H9 (cell line): ENCODE results near the gene LRRIQ4. TPM values are rescaled to one million over a fixed set of nuclear protein-coding genes. Genes with fewer than 3 reads are reported as not detected.
A peak's percentile ranks its signal among the peaks of the same experiment; 100 is the strongest.

ENCODE experiments used
- DNase-seq: peaks from one replicate; pipeline ENCODE4 v3.0.0-alpha.2; 2017
- H2AFZ ChIP-seq: one replicate; pipeline ENCODE4 v1.6.1; 2013; ENCODE audit warnings: mild to moderate bottlenecking, low read length, control low read depth, moderate library complexity
- H2AK5ac ChIP-seq: 2 replicates; pipeline ENCODE4 v1.6.1; 2013; ENCODE audit warnings: low read length, control low read depth, mixed read lengths; ENCODE audit not compliant: insufficient read length
- H2BK120ac ChIP-seq: one replicate; pipeline ENCODE4 v1.6.1; 2013; ENCODE audit warnings: low read depth, mild to moderate bottlenecking, low read length, control low read depth, inconsistent platforms; ENCODE audit not compliant: poor library complexity, severe bottlenecking
- H2BK12ac ChIP-seq: 2 replicates; pipeline ENCODE4 v1.6.1; 2013; ENCODE audit warnings: low read length, control low read depth, mixed read lengths, low read depth; ENCODE audit not compliant: insufficient read length
- H2BK15ac ChIP-seq: 2 replicates; pipeline ENCODE4 v1.6.1; 2013; ENCODE audit warnings: low read depth, low read length, control low read depth
- H2BK20ac ChIP-seq: one replicate; pipeline ENCODE4 v1.6.1; 2013; ENCODE audit warnings: low read depth, mild to moderate bottlenecking, low read length, control low read depth, inconsistent platforms; ENCODE audit not compliant: poor library complexity, severe bottlenecking
- H2BK5ac ChIP-seq: 2 replicates; pipeline ENCODE4 v1.6.1; 2013; ENCODE audit warnings: low read length, control low read depth, mixed read lengths; ENCODE audit not compliant: insufficient read length
- H3K14ac ChIP-seq: 2 replicates; pipeline ENCODE4 v1.6.1; 2013; ENCODE audit warnings: low read length, control low read depth; ENCODE audit not compliant: insufficient read depth
- H3K18ac ChIP-seq: 2 replicates; pipeline ENCODE4 v1.6.1; 2013; ENCODE audit warnings: low read depth, mild to moderate bottlenecking, mixed read lengths, low read length, control low read depth; ENCODE audit not compliant: insufficient read length
- H3K23ac ChIP-seq: 2 replicates; pipeline ENCODE4 v1.6.1; 2013; ENCODE audit warnings: low read length, control low read depth, mixed read lengths, low read depth; ENCODE audit not compliant: insufficient read length
- H3K23me2 ChIP-seq: 2 replicates; pipeline ENCODE4 v1.6.1; 2013; ENCODE audit warnings: low read depth, mild to moderate bottlenecking, mixed read lengths, low read length, control low read depth; ENCODE audit not compliant: insufficient read length, poor library complexity, severe bottlenecking
- H3K27ac ChIP-seq: 2 replicates; pipeline ENCODE4 v1.5.1; 2013; ENCODE audit warnings: low read length, control low read depth, mixed read lengths, low read depth; ENCODE audit not compliant: insufficient read length
- H3K27me3 ChIP-seq: 2 replicates; pipeline ENCODE4 v1.6.1; 2013; ENCODE audit warnings: low read length, control low read depth, inconsistent platforms; ENCODE audit not compliant: insufficient read depth
- H3K4ac ChIP-seq: 2 replicates; pipeline ENCODE4 v1.6.1; 2013; ENCODE audit warnings: low read depth, mild to moderate bottlenecking, control low read depth, inconsistent platforms, low read length, moderate library complexity
- H3K4me1 ChIP-seq: 2 replicates; pipeline ENCODE4 v1.6.1; 2013; ENCODE audit warnings: low read length, control low read depth, inconsistent platforms; ENCODE audit not compliant: insufficient read depth
- H3K4me2 ChIP-seq: 2 replicates; pipeline ENCODE4 v1.6.1; 2013; ENCODE audit warnings: low read length, control low read depth, mixed read lengths; ENCODE audit not compliant: insufficient read length, insufficient read depth
- H3K56ac ChIP-seq: 2 replicates; pipeline ENCODE4 v1.6.1; 2013; ENCODE audit warnings: low read depth, mild to moderate bottlenecking, mixed read lengths, low read length, control low read depth; ENCODE audit not compliant: insufficient read length
- H3K79me1 ChIP-seq: 2 replicates; pipeline ENCODE4 v1.6.1; 2013; ENCODE audit warnings: low read depth, mild to moderate bottlenecking, moderate library complexity, low read length, control low read depth, inconsistent platforms; ENCODE audit not compliant: insufficient read depth, poor library complexity, severe bottlenecking
- H3K79me2 ChIP-seq: 2 replicates; pipeline ENCODE4 v1.6.1; 2013; ENCODE audit warnings: low read length, control low read depth, inconsistent platforms; ENCODE audit not compliant: insufficient read depth
- H3K9ac ChIP-seq: 2 replicates; pipeline ENCODE4 v1.6.1; 2013; ENCODE audit warnings: low read length, control low read depth, mixed read lengths; ENCODE audit not compliant: insufficient read length; ENCODE audit errors: extremely low read depth
- H3K9me3 ChIP-seq: one replicate; pipeline ENCODE4 v1.6.1; 2013; ENCODE audit warnings: low read depth, low read length, inconsistent platforms; ENCODE audit not compliant: control insufficient read depth
- H3T11ph ChIP-seq: one replicate; pipeline ENCODE4 v1.6.1; 2013; ENCODE audit warnings: mild to moderate bottlenecking, low read length, control low read depth, inconsistent platforms
- H4K20me1 ChIP-seq: one replicate; pipeline ENCODE4 v1.6.1; 2013; ENCODE audit not compliant: control insufficient read depth, insufficient read length, insufficient read depth
- H4K5ac ChIP-seq: 2 replicates; pipeline ENCODE4 v1.6.1; 2013; ENCODE audit warnings: low read depth, mild to moderate bottlenecking, mixed read lengths, low read length, control low read depth; ENCODE audit not compliant: insufficient read length
- H4K8ac ChIP-seq: replicated peaks from 2 replicates; pipeline ENCODE4 v1.6.1; 2013; ENCODE audit warnings: low read length, control low read depth, mixed read lengths, low read depth; ENCODE audit not compliant: insufficient read length
- H4K91ac ChIP-seq: 2 replicates; pipeline ENCODE4 v1.6.1; 2013; ENCODE audit warnings: low read depth, mild to moderate bottlenecking, moderate library complexity, mixed read lengths, low read length, control low read depth; ENCODE audit not compliant: insufficient read length
- H3K27ac Mint-ChIP-seq, 3 experiments: 2 replicates in 2 of 3; 3 replicates in 1 of 3; pipeline ENCODE4 v1.8.0; 2020 to 2021; ENCODE audit warnings: mixed read lengths in 3 of 3, mild to moderate bottlenecking in 1 of 3, moderate library complexity in 1 of 3
- H3K27me3 Mint-ChIP-seq: 2 replicates; pipeline ENCODE4 v1.8.0; 2021; ENCODE audit warnings: low read depth, mild to moderate bottlenecking, moderate library complexity, mixed read lengths
- H3K36me3 Mint-ChIP-seq, 3 experiments: 2 replicates in 2 of 3; 3 replicates in 1 of 3; pipeline ENCODE4 v1.8.0; 2020 to 2021; ENCODE audit warnings: low read depth in 3 of 3, mixed read lengths in 3 of 3; ENCODE audit not compliant: insufficient read depth in 1 of 3
- H3K4me1 Mint-ChIP-seq, 2 experiments: 2 replicates each; pipeline ENCODE4 v1.8.0; 2020; ENCODE audit warnings: mixed read lengths in 2 of 2
- H3K4me3 Mint-ChIP-seq, 2 experiments: 2 replicates in 1 of 2; 3 replicates in 1 of 2; pipeline ENCODE4 v1.8.0; 2020 to 2021; ENCODE audit warnings: mild to moderate bottlenecking in 2 of 2, mixed read lengths in 2 of 2, moderate library complexity in 1 of 2
- H3K9me3 Mint-ChIP-seq, 2 experiments: 2 replicates in 1 of 2; 3 replicates in 1 of 2; pipeline ENCODE4 v1.8.0; 2020; ENCODE audit warnings: mild to moderate bottlenecking in 2 of 2, mixed read lengths in 2 of 2, moderate library complexity in 1 of 2
- WGBS: extraction: QIAGEN DNeasy Blood & Tissue Kit; methylation state at CpG from one replicate; pipeline ENCODE4 v1.1.7; 2013; ENCODE audit warnings: missing lambda C conversion rate, low lambda C conversion rate, mixed read lengths; ENCODE audit not compliant: insufficient read length; ENCODE audit errors: extremely low coverage; 5-methylcytosine and 5-hydroxymethylcytosine counted together
- total RNA-seq: library from RNA; stranded (reverse); gene quantifications from 2 replicates; pipeline ENCODE4 v1.2.1, GENCODE V29; 2021
- TF ChIP-seq, protein P1 (sequence below): fragments of 200-600 bp; sonication (generic); conservative IDR thresholded peaks from 3 replicates; pipeline ENCODE4 v1.8.0; 2021; ENCODE audit warnings: antibody characterized with exemption, mild to moderate bottlenecking

Gene LRRIQ4
- total RNA-seq, 1 experiment from 2014 or later: not detected

DNA sequence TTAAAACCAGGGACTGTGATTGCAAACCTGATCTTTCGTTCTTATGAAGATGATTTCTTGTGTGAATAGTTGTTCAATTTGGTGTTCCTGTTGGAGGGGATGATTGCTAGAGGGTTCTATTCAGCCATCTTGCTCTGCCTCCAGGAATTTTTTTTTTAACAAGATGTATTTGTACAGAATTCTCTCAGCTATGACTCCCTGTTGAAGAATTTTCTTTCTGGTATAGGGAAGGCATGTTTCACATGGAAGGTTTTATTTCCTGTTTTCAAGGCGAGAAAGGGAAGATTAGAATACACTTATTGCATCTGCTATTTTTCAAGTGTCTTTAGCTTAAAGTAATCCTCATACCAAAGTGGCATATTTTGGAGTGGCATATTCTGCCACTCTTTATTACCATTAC is 5.6 kb downstream of the LRRIQ4 start:
- DNase-seq: no peak
- H3K4me3 Mint-ChIP-seq: no peak overlapping the region
- no peaks in the 10 kb centered on the region for H3K79me2 ChIP-seq

More for the DNA sequence above, 5.6 kb downstream of the LRRIQ4 start:
- H3K18ac ChIP-seq: no peak overlapping the region
- H3K79me1 ChIP-seq: no peaks in the 10 kb centered on the region
- no peaks in the 10 kb centered on the region for H3K27me3 ChIP-seq
- H3K9me3 ChIP-seq: no peaks in the 10 kb centered on the region
- H3K23me2 ChIP-seq: no peaks in the 10 kb centered on the region
- no peak overlapping the region for H3K27ac Mint-ChIP-seq
- no peaks in the 10 kb centered on the region for H4K20me1 ChIP-seq
- H2BK12ac ChIP-seq: no peak overlapping the region
- no peak overlapping the region for H2AK5ac ChIP-seq
- WGBS: no CpG with 5 or more reads among the region's 2 CpGs
- peaks cover 8 to 10% of the 10 kb centered on the region in 2 experiments for H3K4me1 Mint-ChIP-seq
- no peak overlapping the region for H2BK120ac ChIP-seq
- no peak overlapping the region for H3K4ac ChIP-seq
- TF ChIP-seq, protein P1, sequence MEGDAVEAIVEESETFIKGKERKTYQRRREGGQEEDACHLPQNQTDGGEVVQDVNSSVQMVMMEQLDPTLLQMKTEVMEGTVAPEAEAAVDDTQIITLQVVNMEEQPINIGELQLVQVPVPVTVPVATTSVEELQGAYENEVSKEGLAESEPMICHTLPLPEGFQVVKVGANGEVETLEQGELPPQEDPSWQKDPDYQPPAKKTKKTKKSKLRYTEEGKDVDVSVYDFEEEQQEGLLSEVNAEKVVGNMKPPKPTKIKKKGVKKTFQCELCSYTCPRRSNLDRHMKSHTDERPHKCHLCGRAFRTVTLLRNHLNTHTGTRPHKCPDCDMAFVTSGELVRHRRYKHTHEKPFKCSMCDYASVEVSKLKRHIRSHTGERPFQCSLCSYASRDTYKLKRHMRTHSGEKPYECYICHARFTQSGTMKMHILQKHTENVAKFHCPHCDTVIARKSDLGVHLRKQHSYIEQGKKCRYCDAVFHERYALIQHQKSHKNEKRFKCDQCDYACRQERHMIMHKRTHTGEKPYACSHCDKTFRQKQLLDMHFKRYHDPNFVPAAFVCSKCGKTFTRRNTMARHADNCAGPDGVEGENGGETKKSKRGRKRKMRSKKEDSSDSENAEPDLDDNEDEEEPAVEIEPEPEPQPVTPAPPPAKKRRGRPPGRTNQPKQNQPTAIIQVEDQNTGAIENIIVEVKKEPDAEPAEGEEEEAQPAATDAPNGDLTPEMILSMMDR: no peak
- H2BK20ac ChIP-seq: no peak overlapping the region
- peaks cover 2 to 14% (median 6%) of the 10 kb centered on the region in 3 experiments; a peak in 5 of 7 replicates for H3K36me3 Mint-ChIP-seq
- no peak overlapping the region for H4K8ac ChIP-seq
- no peak overlapping the region for H3K56ac ChIP-seq
- H3K27me3 Mint-ChIP-seq: peaks cover 18% of the 10 kb centered on the region
- H3T11ph ChIP-seq: no peak overlapping the region
- no peak overlapping the region for H4K5ac ChIP-seq
- H3K4me2 ChIP-seq: no peak overlapping the region
- H2BK15ac ChIP-seq: no peak overlapping the region
- H4K91ac ChIP-seq: no peak overlapping the region
- H3K27ac ChIP-seq: no peak overlapping the region
- no peak overlapping the region for H3K14ac ChIP-seq
- H3K9me3 Mint-ChIP-seq: peaks cover 10 to 16% of the 10 kb centered on the region in 2 experiments
- peak overlapping the region; percentile 68 for H2AFZ ChIP-seq
- H2BK5ac ChIP-seq: no peak overlapping the region
- H3K9ac ChIP-seq: no peak overlapping the region
- no peaks in the 10 kb centered on the region for H3K4me1 ChIP-seq
- H3K23ac ChIP-seq: no peak overlapping the region
